ENCODE results near the gene ARHGAP29.

The ARHGAP29 gene, protein sequence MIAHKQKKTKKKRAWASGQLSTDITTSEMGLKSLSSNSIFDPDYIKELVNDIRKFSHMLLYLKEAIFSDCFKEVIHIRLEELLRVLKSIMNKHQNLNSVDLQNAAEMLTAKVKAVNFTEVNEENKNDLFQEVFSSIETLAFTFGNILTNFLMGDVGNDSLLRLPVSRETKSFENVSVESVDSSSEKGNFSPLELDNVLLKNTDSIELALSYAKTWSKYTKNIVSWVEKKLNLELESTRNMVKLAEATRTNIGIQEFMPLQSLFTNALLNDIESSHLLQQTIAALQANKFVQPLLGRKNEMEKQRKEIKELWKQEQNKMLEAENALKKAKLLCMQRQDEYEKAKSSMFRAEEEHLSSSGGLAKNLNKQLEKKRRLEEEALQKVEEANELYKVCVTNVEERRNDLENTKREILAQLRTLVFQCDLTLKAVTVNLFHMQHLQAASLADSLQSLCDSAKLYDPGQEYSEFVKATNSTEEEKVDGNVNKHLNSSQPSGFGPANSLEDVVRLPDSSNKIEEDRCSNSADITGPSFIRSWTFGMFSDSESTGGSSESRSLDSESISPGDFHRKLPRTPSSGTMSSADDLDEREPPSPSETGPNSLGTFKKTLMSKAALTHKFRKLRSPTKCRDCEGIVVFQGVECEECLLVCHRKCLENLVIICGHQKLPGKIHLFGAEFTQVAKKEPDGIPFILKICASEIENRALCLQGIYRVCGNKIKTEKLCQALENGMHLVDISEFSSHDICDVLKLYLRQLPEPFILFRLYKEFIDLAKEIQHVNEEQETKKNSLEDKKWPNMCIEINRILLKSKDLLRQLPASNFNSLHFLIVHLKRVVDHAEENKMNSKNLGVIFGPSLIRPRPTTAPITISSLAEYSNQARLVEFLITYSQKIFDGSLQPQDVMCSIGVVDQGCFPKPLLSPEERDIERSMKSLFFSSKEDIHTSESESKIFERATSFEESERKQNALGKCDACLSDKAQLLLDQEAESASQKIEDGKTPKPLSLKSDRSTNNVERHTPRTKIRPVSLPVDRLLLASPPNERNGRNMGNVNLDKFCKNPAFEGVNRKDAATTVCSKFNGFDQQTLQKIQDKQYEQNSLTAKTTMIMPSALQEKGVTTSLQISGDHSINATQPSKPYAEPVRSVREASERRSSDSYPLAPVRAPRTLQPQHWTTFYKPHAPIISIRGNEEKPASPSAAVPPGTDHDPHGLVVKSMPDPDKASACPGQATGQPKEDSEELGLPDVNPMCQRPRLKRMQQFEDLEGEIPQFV

GRCh38 chr1:94237291-94238226 lies at the start of gene ARHGAP29:
ARHGAP29 (minus strand) TSS chr1:94237584; CDS start chr1:94231611, 5,973 bp downstream.
- peak; percentile 95 for DNase-seq

DNA sequence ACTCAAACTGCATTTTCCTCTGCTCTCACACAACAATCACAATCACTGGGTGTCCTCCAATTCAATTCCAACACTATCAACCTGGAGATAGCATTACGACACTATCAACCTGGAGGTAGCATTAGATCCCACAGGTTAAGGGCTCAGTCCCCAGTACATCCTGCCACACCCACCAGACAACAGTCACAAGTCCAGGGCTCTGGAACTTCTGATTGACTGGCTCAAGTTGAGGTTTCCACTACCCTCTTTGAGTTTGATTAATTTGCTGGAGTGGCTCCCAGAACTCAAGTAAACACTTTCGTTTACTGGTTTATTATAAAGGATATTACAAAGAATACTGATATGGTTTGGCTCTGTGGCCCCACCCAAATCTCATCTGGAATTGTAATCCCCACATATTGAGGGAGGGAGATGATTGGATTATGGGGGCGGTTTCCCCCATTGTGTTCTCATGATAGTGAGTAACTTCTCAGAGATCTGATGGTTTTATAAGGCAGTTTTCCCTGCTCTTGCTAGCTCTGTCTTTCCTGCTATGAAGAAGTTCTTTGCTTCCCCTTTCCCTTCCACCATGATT lies 49.6 kb upstream of the ARHGAP29 start:
- DNase-seq, result no peak

GRCh38 chr1:94285031-94285654 lies 47.8 kb upstream of the ARHGAP29 start:
- DNase-seq, result no peak

DNA sequence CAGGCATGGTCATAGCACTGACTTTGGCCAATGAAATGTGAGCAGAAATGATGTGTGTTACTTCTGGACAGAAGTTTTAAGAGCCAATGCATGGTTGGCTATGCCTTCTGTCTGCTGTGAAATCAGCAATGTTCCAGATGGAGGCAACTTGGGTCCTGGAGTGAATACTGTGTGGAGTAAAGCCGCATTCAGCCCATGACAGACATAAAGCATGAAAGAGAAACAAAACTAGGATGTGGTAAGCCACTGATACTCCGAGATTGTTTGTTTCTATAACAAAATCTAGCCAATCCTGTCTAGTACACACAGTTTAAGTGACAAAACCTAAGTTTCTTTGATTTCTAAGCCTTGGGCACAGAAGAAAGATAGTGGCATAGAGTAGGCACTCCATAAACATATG lies 47.1 kb upstream of the ARHGAP29 start:
- no peak for DNase-seq

- no peak for DNase-seq
Measured at GRCh38 chr1:94283462-94283861, 46.1 kb upstream of the ARHGAP29 start.

DNA sequence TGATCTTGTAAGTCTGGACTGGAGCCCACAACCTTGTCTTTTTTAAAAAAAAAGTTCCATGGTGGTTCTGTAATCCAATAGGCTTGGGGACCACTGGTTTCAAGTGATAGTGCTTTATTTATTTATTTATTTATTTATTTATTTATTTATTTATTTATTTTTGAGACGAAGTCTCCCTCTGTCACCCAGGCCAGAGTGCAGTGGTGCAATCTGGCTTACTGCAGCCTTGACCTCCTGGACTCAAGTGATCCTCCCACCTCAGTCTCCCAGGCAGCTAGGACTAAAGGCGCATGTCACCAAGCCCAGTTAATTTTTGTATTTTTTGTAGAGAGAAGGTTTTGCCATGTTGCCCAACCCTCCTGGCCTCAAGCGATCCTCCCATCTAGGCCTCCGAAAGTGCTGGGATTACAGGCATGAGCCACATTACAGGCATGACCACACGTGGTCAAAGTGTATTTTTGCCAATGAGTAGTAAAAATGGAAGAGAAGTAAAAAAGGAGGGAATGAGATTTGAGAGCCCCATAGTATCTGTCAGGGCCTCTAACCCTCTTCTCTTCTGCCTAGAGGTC lies 44.8 kb upstream of the ARHGAP29 start:
- DNase-seq, result no peak

- DNase-seq, result no peak
Measured at GRCh38 chr1:94281361-94282142, 44.2 kb upstream of the ARHGAP29 start.

- no peak for DNase-seq
Measured at GRCh38 chr1:94280541-94280940, 43.2 kb upstream of the ARHGAP29 start.

DNA sequence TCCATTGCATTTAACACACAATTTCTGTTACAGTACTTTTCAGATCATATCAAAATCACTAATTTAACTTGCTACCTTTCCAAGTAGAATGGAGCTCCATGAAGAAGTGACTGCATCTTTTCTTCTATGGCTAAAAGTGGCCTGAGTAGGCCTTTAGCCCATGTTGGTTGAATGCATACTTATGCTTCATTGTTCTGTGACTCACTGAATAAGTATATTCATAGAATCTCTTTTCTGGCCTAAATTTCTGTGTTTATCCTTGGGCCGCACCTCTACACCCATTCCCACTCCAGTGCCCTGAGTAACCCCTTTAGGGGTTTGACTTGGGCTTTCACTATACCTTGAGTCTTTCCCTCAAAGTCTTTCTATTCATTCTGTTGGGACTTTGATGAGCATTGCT lies 42.1 kb upstream of the ARHGAP29 start:
- no peak for DNase-seq

GRCh38 chr1:94279038-94279437 lies 41.7 kb upstream of the ARHGAP29 start:
- DNase-seq, result no peak

DNA sequence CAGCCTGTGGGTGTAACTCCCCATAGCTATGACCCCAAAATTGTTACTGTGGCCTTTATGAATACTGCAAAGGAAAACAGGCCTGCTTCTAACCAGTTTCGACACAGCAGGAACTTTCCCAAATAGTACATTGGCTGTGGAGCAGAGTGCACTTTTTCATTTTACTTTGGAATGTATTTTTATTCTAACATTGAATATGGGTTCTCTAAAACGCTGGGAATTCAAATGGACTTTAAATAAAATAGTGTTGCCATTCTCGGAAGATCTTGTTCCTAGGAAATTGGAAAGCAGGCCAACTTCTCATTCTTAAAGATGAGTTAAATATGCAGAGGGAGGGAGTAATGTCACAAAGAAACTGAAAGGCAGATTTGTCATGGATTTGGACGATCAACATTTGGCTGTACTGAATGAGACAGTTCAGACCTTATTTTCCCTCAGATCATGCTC lies 39.6 kb upstream of the ARHGAP29 start:
- DNase-seq, result no peak

GRCh38 chr1:94275083-94275482 lies 37.7 kb upstream of the ARHGAP29 start:
- no peak for DNase-seq

GRCh38 chr1:94274561-94274960 lies 37.2 kb upstream of the ARHGAP29 start:
- DNase-seq, result no peak

DNA sequence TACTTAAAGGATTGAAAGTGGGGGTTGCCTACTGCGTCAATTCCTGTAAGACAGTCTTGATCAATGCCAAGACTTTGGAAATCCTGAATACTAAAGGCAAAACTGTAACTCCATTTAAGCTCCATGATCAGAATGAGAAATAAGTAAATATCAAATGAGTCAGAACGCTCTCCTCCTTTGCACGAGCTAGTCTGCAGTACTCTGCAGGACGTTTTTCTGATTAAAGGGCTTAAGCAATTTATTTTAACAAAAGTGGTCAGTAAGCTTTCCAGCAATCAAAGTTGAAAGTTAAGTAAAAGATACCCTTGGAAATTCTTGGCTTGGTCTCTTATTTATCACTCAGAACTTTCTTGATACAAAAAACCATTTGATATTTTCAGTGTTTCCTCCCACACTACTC lies 35.7 kb upstream of the ARHGAP29 start:
- DNase-seq, result no peak

- no peak for DNase-seq
Measured at GRCh38 chr1:94272388-94272787, 35.0 kb upstream of the ARHGAP29 start.

DNA sequence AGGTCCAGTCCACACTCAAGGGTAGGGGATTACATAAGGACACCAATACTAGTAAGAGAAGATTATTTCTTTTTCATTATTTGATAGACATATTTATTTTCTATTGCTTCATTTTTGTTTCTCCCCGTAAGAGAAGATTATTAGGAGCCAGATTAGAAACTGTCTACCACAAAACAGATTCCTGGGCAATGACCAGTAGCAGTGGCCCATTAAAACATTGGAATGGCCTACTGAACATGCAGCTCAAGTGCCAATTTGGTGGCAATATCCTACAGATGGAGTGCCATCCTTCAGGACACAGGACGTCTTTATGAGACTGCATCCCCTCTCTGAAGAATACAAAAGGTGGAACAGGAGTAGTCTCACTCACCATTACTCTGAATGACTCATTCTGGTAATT lies 34.0 kb upstream of the ARHGAP29 start:
- DNase-seq, result no peak

GRCh38 chr1:94270801-94271203 lies 33.4 kb upstream of the ARHGAP29 start:
- no peak for DNase-seq

- no peak for DNase-seq
Measured at GRCh38 chr1:94269921-94270320, 32.5 kb upstream of the ARHGAP29 start.

GRCh38 chr1:94265906-94266305 lies 28.5 kb upstream of the ARHGAP29 start:
- DNase-seq, result peak; percentile 66

DNA sequence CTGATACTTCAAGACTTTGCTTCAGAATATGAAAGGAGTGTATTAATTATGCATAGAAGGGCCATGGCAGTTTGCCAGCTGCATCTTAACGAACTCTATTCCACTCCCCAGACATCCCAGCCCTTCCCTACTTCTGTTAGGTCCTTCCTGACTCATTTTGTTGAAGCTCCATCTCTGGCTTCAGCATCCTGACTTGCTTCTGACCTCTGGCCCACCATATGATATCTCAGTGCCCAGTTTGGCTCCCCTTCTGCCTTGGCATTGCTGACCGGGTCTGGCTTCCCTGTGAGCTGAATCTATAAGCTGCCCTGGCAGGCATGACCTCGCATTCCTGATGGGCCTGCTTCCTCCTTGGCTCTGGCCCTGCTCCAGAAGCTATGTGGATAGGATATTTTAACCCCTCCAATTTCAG lies 27.6 kb upstream of the ARHGAP29 start:
- DNase-seq, result no peak

All from islet precursor cell (in vitro differentiated cells).